GM18951 (cell line): ENCODE data around the gene KRT7.

ENCODE experiments used
- POLR2A ChIP-seq: IDR thresholded peaks from 4 replicates; pipeline ENCODE4 v1.6.1; 2011; ENCODE audit warnings: mild to moderate bottlenecking; ENCODE audit not compliant: insufficient read length, insufficient read depth; ENCODE audit errors: extremely low read depth
- in situ Hi-C: fragments of 300-500 bp; cut with MboI; formaldehyde crosslinking; loops from one replicate; pipeline ENCODE4 v1.12.0; 2022; ENCODE audit warnings: low sequenced_read_pairs, mixed read lengths, inconsistent platforms; ENCODE audit not compliant: unreplicated experiment

KRT7 gene

DNA sequence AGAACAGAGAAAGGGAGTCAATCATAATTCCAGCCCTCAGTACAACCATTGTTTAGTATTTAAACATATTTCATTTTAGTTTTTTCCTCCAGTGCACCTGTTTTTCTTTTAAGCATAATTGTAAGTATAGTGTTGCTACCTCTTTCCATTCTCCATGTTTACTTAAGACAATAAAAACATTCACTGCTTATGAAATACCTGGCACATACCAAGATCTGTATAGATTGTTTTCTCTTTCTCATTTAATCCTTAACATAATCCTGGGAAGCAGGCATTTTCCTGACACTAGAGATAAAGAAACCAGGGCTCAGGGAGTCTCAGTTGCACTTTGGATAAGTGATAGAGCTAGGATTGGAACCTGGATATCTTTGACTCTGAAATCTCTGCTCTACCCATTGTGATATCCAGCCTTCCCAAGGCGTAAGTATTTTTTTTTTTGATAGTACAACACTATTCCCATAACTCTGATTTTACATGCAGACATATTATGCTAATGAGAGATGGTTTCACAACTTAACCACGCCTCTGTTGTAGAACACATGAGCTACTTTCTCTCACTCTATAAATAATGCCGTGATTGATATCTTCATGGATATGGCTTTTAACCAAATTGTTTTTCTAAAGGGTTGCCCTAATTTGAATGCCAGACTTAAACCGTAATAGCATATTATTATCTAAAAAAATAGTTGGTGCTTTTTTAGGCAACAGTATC lies 11.8 kb upstream of the KRT7 start:
- in situ Hi-C loops: no loop called here
- no peak for TF ChIP-seq POLR2A

DNA sequence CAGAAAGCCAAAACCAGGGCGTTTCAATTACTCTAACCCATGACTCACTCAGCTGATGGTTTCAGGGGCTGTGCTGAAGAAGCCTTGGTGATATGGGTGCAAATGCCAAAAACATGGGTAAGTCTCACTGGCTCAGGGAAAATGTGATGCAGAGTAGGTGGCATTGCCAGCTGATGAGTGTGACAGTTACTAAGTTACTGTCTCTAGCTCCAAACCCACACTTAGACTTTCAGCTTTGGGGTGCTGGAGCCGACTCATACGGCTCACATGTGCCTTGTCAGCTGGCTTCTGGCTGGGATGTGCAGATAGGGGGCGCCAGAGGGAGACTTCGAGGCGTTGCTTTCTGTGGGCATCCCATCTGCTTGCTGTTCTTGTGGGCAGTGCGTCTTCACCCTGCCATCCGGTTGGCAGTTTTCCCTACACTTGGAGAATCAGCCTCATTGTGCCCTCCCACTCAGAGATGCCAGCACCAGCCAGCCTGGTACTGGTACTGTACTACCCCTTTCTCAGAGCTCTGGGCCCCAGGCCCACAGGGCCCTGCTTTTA lies 11.1 kb upstream of the KRT7 start:
- in situ Hi-C loops: no loop called here
- TF ChIP-seq POLR2A: no peak

DNA sequence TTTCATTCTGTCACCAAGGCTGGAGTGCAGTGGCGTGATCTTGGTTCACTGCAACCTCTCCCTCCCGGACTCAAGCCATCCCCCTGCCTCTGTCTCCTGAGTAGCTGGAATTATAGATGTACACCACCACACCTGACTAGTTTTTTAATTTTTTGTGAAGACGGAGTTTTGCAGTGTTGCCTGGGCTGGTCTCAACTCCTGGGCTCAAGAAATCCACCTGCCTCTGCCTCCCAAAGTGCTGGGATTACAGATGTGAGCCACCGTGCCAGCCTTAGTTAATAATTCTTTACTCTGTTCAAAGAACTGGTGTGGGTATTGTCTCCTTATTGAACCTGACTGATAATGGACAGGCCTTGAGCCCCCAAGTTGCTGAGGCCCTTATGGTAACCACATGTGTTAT lies 10.4 kb upstream of the KRT7 start:
- TF ChIP-seq POLR2A: no peak
- in situ Hi-C loops: no loop called here

DNA sequence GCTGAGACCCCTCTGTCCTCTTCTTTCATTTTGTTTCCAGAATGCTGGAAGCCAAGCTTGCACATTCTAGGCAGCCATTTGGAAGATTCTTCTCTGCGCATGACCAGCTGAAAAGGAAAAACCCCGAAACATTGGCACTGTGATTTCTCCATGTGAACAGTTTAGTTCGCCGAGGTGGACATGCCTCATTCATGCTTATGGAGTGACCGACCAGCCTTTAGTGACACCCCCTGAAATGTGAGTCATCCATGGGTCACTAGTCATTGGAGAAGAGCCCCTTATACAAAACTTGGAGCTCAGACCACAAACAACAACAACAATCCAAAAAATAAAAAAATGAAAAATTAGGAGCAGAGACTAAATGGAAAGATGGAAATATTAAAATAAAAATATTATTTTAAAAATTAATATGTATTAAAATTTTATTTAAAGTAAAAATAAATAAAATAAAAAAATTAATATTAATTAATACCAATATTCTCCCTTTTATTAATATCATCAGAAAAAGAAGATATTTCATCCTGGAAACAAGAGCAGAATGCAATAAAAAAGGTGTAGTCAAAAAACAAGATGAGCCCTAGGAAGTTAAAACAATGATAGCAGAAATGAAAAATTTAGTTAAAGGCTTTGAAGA lies 9.5 kb upstream of the KRT7 start:
- in situ Hi-C loops: no loop called here
- TF ChIP-seq POLR2A: no peak

DNA sequence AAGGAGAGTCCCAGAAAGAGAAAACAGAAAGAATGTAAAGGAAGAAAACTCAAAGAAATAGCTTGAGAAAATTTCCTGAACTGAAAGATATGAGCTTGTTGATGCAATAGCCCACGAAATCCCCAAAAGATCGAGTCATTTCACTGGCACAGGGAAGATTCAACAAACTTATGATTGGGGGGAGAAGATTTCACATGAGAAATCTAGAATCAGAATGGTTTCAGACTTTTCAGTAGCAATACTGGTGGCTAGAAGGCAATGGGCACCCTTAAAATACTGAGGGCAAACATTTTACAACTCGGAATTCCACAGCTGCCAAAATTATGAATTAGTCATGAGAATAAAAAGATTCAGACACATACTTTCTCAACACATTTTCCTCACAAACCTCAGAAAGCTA lies 8.9 kb upstream of the KRT7 start:
- in situ Hi-C loops: no loop called here
- TF ChIP-seq POLR2A: no peak

DNA sequence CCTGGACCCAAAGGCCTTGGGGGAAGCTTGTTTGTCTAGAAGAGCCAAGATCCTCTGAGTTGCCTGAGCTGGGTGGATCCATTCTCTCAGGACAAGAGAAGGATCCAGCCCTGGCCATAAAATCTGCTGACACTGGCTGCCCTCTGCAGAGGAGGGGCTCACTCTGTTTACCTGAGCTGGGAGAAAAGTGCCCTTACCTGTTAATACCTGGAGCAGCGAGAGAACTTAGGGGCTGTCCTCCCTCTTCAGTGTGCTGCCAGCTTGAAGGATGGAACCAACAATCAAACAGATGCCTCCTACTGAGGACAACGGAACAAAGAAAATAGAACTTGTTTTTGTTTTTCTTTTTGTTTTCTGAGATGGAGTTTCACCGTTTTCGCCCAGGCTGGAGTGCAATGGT lies 7.3 kb upstream of the KRT7 start:
- no peak for TF ChIP-seq POLR2A
- in situ Hi-C loops: no loop called here

DNA sequence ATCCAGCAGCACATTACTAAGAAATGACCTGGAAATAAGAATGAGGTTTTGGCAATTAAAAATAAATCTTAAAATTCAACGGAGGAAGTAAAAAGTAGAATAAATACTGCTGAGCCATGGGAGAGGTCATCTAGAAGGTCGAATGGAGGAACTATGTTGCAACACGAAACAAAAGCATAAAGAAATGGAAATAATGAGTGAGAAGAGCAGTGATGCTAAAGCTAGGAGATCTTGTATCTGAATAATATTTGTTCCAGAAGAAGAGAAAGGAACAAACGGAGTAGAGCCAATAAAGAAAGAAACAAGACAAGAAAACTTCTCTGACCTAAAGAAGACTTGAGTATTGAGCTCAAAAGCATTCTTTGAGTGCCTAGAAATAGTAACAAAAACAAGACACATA lies 6.6 kb upstream of the KRT7 start:
- no peak for TF ChIP-seq POLR2A
- in situ Hi-C loops: no loop called here

DNA sequence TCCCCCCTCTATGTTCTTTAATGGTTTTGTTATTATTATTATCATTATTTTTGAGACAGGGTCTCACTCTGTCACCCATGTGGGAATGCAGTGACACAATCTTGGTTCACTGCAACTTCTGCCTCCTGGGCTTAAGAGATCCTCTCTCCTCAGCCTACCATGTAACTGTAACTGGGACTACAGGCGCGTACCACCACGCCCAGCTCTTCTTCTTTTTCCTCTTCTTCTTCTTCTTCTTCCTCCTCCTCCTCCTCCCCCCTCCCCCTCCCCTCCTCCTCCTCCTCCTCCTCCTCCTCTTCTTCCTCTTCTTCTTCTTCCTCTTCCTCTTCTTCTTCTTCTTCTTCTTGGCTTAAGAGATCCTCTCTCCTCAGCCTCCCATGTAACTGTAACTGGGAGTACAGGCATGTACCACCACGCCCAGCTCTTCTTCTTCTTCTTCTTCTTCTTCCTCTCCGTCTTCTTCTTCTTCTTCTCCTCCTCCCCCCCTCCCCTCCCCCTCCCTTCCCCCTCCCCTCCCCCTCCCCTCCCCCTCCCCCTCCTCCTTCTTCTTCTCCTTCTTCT lies 5.4 kb upstream of the KRT7 start:
- in situ Hi-C loops: no loop called here
- no peak for TF ChIP-seq POLR2A

DNA sequence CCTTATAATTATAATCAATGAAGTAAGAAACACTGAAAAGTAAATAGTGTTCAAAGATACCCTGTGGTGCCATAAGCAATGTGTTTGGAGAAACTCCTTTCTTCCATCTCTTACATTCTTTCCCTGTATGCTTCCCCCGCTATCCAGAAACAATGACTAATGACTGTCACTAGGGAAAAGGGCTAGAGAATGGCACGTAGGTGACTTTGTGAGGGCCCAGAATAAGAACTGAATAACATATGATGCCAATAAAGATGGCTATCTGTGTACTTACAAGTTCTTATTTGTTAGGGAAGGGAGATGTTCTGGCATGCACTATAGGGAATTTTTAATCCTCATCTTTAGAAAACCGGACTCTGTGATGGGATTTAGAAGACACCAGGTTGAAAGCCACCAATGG lies 4.7 kb upstream of the KRT7 start:
- in situ Hi-C loops: no loop called here
- no peak for TF ChIP-seq POLR2A

DNA sequence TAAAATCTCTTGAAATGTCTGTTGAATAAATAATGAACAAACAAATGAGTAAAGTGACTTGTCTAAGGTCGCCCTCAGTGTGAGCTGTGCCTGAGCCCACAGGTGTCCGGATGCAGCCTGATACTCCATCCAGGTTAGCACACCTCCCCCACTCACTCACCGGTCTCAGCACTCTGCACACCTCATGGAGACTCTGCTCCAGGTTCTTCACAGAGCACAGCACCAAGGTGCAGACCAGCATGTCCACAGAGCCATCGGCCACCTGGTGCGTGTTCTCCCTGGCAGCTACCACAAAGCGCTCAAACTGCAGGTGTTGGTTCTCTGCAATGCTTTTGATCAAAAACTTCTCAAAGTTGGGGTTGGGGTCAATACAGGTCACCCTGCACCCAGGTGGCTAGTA lies 4.1 kb upstream of the KRT7 start:
- no peak for TF ChIP-seq POLR2A
- in situ Hi-C loops: no loop called here

DNA sequence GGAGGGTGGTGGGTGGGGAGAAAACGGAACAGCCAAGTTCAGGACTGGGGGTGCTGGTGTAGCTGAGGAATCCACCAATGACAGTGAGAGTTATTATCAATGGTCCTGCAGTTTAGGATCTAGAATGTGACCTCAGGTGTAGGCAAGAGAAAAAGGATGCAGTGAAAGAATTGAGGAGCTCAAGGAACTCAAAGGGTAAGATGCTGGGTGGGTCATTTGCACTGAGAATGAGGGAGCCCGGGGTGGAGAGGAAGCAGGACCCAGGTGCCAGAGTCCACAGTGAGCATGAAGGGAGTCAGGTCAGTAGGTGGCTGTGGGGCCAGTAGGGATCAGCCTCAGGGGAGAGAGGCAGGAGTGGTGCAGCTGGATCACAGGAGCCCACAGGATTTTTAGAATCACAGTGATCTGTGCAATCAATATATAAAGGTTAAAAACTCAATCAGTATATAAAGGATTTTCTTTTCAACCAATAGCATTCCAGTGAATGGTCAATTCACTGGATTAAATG lies 3.2 kb upstream of the KRT7 start:
- TF ChIP-seq POLR2A: no peak
- in situ Hi-C loops: no loop called here

DNA sequence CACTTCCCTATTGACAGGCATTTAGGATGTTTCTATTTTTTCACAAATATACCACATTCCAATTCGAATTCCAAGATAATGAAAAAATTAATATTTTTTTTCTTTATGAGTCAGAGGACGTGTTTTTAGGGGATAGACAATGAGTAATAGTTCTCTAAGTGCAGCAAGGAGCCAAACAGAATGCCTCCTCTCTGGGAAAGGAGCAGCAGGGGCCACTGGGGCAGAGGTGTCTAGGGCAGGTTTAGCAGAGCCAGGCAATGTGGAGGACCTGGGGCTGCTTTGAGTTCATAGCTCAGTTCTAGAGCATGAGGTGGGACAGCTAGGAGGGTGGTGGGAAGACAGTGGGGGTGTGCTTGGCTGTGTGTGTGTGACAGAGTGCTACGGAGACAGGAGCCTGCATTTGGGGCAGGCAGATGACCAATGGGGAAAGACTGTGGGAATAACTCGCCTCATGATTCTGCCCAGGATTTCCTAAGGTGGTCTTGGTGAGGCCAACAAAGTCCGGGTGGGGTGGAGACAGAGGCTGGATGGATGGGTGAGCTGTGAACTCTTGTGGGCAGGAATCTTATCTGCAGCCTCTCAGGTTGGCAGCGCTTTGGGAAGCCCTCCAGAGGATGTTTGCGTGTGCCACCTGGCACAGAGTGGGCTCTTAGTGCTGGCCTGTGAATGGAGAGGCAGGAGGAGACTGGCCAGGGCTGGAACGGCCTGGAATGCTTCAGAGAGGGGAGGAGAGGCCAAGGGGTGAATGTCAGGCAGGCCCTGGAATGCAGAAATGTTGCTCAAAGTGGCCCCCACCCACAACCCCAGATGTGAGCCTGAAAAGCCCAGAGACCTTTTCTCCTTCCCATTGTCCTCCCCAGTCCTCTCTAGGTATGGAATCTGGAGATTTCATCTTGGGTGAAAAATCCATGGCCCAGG lies 2.4 kb upstream of the KRT7 start:
- in situ Hi-C loops: no loop called here

More for the DNA sequence above, 2.4 kb upstream of the KRT7 start:
- no peak for TF ChIP-seq POLR2A
